ENCODE data around the gene SMTNL2. TPM values are rescaled to one million over a fixed set of nuclear protein-coding genes. Genes with fewer than 3 reads are reported as not detected.
A peak's percentile ranks its signal among the peaks of the same experiment; 100 is the strongest.
"Not testable (repeated sequence)": the region's sequence is repeated elsewhere in the genome, so short reads cannot be mapped to it uniquely, and the experiment has no call there.

SMTNL2 gene
- polyA plus RNA-seq, 1 donor from 2014 or later = not detected

DNA sequence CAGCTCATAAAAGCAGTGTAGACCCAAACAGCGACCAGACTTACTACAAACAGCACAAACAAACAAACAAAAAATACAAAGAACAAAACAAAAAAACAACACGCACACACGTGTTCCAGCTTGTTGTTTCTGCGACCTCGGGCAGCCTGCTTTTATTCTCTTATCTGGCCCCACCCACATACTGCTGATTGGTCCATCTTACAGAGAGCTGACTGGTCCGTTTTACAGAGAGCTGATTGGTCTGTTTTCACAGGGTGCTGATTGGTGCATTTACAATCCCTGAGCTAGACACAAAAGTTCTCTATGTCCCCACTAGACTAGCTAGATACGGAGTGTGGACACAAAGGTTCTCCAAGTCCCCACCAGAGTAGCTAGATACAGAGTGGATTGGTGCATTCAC, 71.6 kb downstream of the SMTNL2 start:
- not testable (repeated sequence) for H3K4me1 Mint-ChIP-seq, H3K4me3 Mint-ChIP-seq, H3K36me3 Mint-ChIP-seq, H3K9me3 Mint-ChIP-seq
- Mint-ChIP-seq H3K27ac (peak overlapping the region in 1 of 3 donors; percentile 54), H3K27me3 (peaks cover 15% of the 10 kb centered on the region)

DNA sequence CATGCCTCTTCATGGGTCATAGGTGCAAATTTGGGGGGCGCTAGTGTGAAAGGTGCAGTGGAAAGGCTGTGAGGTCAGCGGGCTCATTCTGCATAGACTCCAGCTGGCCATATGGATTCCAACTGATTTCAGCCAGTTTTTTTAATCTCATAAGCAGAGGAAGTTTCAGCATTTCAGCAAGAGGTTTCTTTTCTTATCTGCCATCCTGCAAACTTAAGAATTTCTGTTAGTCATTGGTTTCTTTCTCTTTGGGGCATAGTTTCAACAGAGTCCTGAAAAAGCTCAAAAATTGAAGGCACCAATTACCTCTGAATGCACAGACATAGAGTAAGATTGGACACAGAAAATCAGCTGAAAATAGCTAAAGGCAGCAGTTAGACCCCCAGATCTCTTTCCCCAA, 73.3 kb downstream of the SMTNL2 start:
- Mint-ChIP-seq H3K36me3 (no peaks in the 10 kb centered on the region), H3K9me3 (no peaks in the 10 kb centered on the region), H3K4me1 (no peaks in the 10 kb centered on the region), H3K27me3 (peaks cover 9% of the 10 kb centered on the region), H3K4me3 (no peak overlapping the region), H3K27ac (peak overlapping the region in 1 of 3 donors; percentile 59)

Other genes starting within 250 kb of the SMTNL2 start
- gene UBE2G1, start 217.9 kb upstream of the SMTNL2 start, polyA plus RNA-seq = 97.5 TPM
- gene SPNS3, start 150.6 kb upstream of the SMTNL2 start, polyA plus RNA-seq = 0.94 TPM
- not detected for gene SPNS2, start 85.6 kb upstream of the SMTNL2 start, polyA plus RNA-seq
- 28.5 TPM for gene MYBBP1A, start 29.1 kb upstream of the SMTNL2 start, polyA plus RNA-seq
- not detected for gene GGT6, start 24.0 kb upstream of the SMTNL2 start, polyA plus RNA-seq
- gene ALOX15, start 57.1 kb downstream of the SMTNL2 start, polyA plus RNA-seq = 0.41 TPM
- 12.7 TPM for gene PELP1, start 119.6 kb downstream of the SMTNL2 start, polyA plus RNA-seq
- gene ARRB2, start 126.1 kb downstream of the SMTNL2 start, polyA plus RNA-seq = 21.5 TPM
- 48.1 TPM for gene MED11, start 146.9 kb downstream of the SMTNL2 start, polyA plus RNA-seq
- not detected for gene ZMYND15, start 155.3 kb downstream of the SMTNL2 start, polyA plus RNA-seq
- gene CXCL16, start 155.4 kb downstream of the SMTNL2 start, polyA plus RNA-seq = 17.7 TPM
- gene TM4SF5, start 187.4 kb downstream of the SMTNL2 start, polyA plus RNA-seq = not detected
- not detected for gene VMO1, start 201.8 kb downstream of the SMTNL2 start, polyA plus RNA-seq
- gene GLTPD2, start 204.4 kb downstream of the SMTNL2 start, polyA plus RNA-seq = not detected
- gene PSMB6, start 211.6 kb downstream of the SMTNL2 start, polyA plus RNA-seq = 261 TPM
- 4.9 TPM for gene PLD2, start 222.6 kb downstream of the SMTNL2 start, polyA plus RNA-seq
- gene MINK1, start 248.8 kb downstream of the SMTNL2 start, polyA plus RNA-seq = 21.4 TPM

Data from IgD-negative memory B cell (primary cell).